Peyer's patch (tissue), 4 donors: ENCODE measurements around the gene TEX53.

Experiments
- POLR2A ChIP-seq, 2 donors: fragments of 450-650 bp; IDR thresholded peaks; one replicate each; pipeline ENCODE4 v1.5.1; 2017; ENCODE audit warnings: antibody characterized with exemption in 2 of 2, mild to moderate bottlenecking in 2 of 2, moderate library complexity in 2 of 2
- TF ChIP-seq, protein P1 (sequence below), 6 experiments: fragments of 450-650 bp in 4 of 6; fragments of 200-600 bp in 2 of 6; sonication (generic) in 1 of 6; IDR thresholded peaks; one replicate each; pipeline ENCODE4 v1.5.1; 2017 to 2019; ENCODE audit warnings: antibody characterized with exemption in 6 of 6, mild to moderate bottlenecking in 3 of 6, moderate library complexity in 1 of 6

DNA sequence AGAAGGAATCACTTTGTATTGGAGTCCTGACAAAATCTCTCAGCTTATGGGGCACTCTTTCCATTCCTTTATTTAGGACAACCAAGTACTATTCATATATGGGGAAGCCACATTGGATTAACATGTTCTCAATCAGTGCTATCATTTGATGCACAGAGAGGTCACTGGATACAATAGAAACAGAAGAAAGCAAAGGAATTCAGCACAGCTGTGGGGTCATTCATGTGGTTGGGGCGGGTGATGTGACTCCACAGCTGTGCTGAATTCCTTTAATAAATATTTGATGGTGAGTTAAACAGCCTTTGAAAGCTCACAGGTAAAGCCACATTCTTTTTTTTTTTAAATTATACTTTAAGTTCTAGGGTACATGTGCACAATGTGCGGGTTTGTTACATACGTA is 25.2 kb upstream of the TEX53 start:
- TF ChIP-seq, protein P1, sequence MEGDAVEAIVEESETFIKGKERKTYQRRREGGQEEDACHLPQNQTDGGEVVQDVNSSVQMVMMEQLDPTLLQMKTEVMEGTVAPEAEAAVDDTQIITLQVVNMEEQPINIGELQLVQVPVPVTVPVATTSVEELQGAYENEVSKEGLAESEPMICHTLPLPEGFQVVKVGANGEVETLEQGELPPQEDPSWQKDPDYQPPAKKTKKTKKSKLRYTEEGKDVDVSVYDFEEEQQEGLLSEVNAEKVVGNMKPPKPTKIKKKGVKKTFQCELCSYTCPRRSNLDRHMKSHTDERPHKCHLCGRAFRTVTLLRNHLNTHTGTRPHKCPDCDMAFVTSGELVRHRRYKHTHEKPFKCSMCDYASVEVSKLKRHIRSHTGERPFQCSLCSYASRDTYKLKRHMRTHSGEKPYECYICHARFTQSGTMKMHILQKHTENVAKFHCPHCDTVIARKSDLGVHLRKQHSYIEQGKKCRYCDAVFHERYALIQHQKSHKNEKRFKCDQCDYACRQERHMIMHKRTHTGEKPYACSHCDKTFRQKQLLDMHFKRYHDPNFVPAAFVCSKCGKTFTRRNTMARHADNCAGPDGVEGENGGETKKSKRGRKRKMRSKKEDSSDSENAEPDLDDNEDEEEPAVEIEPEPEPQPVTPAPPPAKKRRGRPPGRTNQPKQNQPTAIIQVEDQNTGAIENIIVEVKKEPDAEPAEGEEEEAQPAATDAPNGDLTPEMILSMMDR (IDR thresholded peaks at IDR 0.05) = no peak
- no peak for TF ChIP-seq POLR2A (IDR thresholded peaks at IDR 0.05)
